ENCODE results near the gene TIMP4. TPM values are rescaled to one million over a fixed set of nuclear protein-coding genes. Genes with fewer than 3 reads are reported as not detected.

Gene TIMP4
- total and polyA plus RNA-seq, 12 donors, result 4.0 to 34.3 (median 9.7) TPM

- Histone ChIP-seq H3K36me3 (replicated peaks in 1 of 2) (no peaks in the 10 kb centered on the region), H3K4me1 (replicated peaks in 1 of 2) (peaks cover 0 to 7% of the 10 kb centered on the region in 2 donors), H3K9me3 (replicated peaks in 1 of 3) (no peaks in the 10 kb centered on the region), H3K4me3 (no peak overlapping the region), H3K27ac (no peak overlapping the region), H3K27me3 (no peaks in the 10 kb centered on the region)
- intact Hi-C loops (cut with DNase I), result no loop called here
- DNase-seq, result no peak
- 82 to 89% (median 87%) methylated on average over 8 of the region's 8 CpGs for WGBS, 4 donors
- no peak for TF ChIP-seq POLR2A (IDR thresholded peaks at IDR 0.05)
- TF ChIP-seq, protein P1, sequence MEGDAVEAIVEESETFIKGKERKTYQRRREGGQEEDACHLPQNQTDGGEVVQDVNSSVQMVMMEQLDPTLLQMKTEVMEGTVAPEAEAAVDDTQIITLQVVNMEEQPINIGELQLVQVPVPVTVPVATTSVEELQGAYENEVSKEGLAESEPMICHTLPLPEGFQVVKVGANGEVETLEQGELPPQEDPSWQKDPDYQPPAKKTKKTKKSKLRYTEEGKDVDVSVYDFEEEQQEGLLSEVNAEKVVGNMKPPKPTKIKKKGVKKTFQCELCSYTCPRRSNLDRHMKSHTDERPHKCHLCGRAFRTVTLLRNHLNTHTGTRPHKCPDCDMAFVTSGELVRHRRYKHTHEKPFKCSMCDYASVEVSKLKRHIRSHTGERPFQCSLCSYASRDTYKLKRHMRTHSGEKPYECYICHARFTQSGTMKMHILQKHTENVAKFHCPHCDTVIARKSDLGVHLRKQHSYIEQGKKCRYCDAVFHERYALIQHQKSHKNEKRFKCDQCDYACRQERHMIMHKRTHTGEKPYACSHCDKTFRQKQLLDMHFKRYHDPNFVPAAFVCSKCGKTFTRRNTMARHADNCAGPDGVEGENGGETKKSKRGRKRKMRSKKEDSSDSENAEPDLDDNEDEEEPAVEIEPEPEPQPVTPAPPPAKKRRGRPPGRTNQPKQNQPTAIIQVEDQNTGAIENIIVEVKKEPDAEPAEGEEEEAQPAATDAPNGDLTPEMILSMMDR (IDR thresholded peaks at IDR 0.05), result no peak
Observed at GRCh38 chr3:12192173-12192572, 33.5 kb upstream of the TIMP4 start.

- WGBS, 4 donors, result 88 to 98% (median 90%) methylated on average over 5 of the region's 5 CpGs
Observed at GRCh38 chr3:12191559-12191958, 32.8 kb upstream of the TIMP4 start.

GRCh38 chr3:12190832-12191231, 32.1 kb upstream of the TIMP4 start:
- WGBS, 4 donors, result 80 to 92% (median 84%) methylated on average over 6 of the region's 6 CpGs

More at GRCh38 chr3:12191559-12191958, 32.8 kb upstream of the TIMP4 start:
- no peaks in the 10 kb centered on the region for H3K27me3 ChIP-seq
- intact Hi-C loops (cut with DNase I), result no loop called here
- no peak overlapping the region for H3K4me3 ChIP-seq
- no peaks in the 10 kb centered on the region for H3K36me3 ChIP-seq (replicated peaks in 1 of 2)
- peaks cover 0 to 7% of the 10 kb centered on the region in 2 donors for H3K4me1 ChIP-seq (replicated peaks in 1 of 2)
- H3K9me3 ChIP-seq (replicated peaks in 1 of 3), result no peaks in the 10 kb centered on the region
- no peak for TF ChIP-seq POLR2A (IDR thresholded peaks at IDR 0.05)
- TF ChIP-seq, protein P1 (IDR thresholded peaks at IDR 0.05), result no peak
- H3K27ac ChIP-seq, result no peak overlapping the region
- DNase-seq, result no peak

DNA sequence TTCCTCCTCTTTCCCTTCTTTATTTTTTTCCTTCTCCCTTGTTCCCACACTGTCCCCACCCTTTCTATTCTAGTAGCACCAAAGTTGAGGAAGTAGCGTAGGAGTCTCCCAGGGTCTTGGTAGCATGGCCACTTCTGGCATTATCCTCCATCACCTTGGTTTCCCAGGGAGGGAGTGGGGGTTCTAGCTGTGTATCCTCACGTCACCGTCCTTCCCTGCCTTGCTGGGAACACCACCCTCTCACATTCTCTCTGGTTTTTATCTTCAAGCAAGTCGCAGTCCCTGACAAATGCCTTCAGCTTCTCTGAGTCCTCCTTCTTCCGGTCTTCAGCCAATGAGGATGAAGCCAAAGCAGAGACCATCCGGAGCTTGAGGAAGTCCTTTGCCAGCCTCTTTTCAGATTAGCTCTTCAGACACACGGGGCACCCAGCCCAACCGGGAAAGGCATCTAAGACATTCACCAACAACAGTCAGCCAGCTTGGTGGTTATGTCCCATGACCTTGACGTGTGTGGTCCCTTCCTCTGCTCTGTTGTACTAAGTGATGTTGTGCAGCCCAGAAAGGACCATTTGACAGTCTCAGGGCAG, 31.6 kb upstream of the TIMP4 start:
- DNase-seq, result peak in 1 of 7 donors; percentile 7
- no peak for TF ChIP-seq POLR2A (IDR thresholded peaks at IDR 0.05)
- Histone ChIP-seq H3K27me3 (no peaks in the 10 kb centered on the region), H3K36me3 (replicated peaks in 1 of 2) (no peaks in the 10 kb centered on the region), H3K4me3 (no peak overlapping the region), H3K27ac (no peak overlapping the region), H3K4me1 (replicated peaks in 1 of 2) (peaks cover 0 to 7% of the 10 kb centered on the region in 2 donors), H3K9me3 (replicated peaks in 1 of 3) (no peaks in the 10 kb centered on the region)
- intact Hi-C loops (cut with DNase I), result no loop called here
- 79 to 88% (median 87%) methylated on average over 8 to 9 of the region's 9 CpGs for WGBS, 4 donors

More at GRCh38 chr3:12190832-12191231, 32.1 kb upstream of the TIMP4 start:
- Histone ChIP-seq H3K4me1 (replicated peaks in 1 of 2) (peaks cover 0 to 7% of the 10 kb centered on the region in 2 donors), H3K27ac (no peak overlapping the region), H3K4me3 (no peak overlapping the region), H3K9me3 (replicated peaks in 1 of 3) (no peaks in the 10 kb centered on the region), H3K27me3 (no peaks in the 10 kb centered on the region), H3K36me3 (replicated peaks in 1 of 2) (no peaks in the 10 kb centered on the region)
- no peak for TF ChIP-seq POLR2A (IDR thresholded peaks at IDR 0.05)
- TF ChIP-seq, protein P1 (IDR thresholded peaks at IDR 0.05), result no peak
- DNase-seq, result no peak
- intact Hi-C loops (cut with DNase I), result no loop called here

Data from adrenal gland (tissue), 12 donors.